CD4-positive, alpha-beta T cell treated with Interleukin-17A for 4 hours (primary cell): Measurements from ENCODE around the gene ALG10B.
"Not testable (repeated sequence)": the region's sequence is repeated elsewhere in the genome, so short reads cannot be mapped to it uniquely, and the experiment has no call there.

Source experiments
- DNase-seq: peaks from one replicate; pipeline ENCODE4 v3.0.0-alpha.2; 2020; ENCODE audit warnings: mixed read lengths

ALG10B gene

DNA sequence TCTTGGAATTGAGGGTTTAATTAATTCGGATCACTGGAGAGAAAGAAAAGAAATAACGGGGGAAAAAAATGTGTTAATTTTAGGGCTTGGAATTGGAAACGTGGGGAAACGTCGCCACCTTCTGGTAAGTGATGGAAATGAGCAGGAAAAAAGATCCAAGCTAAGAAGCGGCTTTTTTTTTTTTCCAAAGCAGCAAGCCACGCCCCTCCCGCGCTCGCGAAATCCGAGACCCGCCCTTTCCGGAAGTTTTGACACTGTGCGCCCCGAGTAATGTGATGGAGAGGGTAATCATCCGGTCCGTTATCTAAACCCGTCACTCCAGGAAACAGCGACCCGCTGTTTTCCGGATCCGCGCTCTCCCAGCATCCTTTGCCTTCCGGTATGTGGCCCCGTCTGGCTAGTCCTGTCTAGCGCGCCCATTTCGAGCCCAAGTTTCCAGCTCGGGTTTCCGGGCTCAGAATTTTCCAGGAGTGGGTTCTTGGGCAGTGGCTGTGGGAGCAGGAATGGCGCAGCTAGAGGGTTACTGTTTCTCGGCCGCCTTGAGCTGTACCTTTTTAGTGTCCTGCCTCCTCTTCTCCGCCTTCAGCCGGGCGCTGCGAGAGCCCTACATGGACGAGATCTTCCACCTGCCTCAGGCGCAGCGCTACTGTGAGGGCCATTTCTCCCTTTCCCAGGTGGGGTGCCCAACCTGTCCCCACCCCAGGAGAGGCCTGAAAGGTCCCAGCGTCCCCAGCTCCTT lies at the start of gene ALG10B:
Gene ALG10B (plus strand): TSS at position 384 of the 739 bp plus-strand sequence. CDS start 120 bp downstream, at position 504.
- DNase-seq, result peak; percentile 93

GRCh38 chr12:38268612-38269011 lies 48.0 kb upstream of the ALG10B start:
- no peak for DNase-seq

- DNase-seq, result no peak
Measured at GRCh38 chr12:38269897-38270296, 46.7 kb upstream of the ALG10B start.

DNA sequence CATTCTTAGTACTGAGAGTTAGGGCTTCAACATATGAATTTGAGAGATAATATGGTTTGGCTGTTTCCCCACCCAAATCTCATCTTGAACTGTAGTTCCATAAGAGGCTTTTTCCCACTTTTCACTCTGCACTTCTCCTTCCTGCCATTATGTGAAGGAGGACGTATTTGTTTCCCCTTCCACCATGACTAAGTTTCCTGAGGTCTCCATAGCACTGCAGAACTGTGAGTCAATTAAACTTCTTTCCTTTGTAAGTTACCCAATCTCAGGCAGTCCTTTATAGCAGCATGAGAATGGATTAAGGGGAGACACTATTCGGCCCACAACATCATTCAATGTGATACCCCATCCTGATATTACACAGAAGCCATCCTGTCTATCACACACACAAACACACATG lies 36.8 kb upstream of the ALG10B start:
- no peak for DNase-seq

GRCh38 chr12:38282886-38283285 lies 33.7 kb upstream of the ALG10B start:
- no peak for DNase-seq

DNA sequence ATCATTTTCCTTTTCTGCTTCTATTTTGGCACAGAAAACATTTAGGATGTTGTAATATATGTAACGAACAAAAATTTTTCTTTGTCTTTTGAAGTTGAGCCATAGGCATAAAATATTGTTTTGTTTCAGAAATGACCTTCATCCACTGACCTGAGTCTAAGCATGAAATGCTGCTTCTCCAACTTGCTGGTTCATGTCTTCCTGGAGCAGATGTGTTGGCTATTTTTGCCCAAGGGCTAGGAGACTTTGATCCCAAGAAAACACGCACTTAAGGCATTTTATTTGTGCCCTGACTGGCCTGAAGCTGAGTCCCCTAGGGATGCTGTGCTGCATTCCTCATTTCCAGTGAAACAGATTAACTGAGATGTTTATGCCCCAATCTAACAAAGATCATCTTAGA lies 27.2 kb upstream of the ALG10B start:
- DNase-seq, result no peak

- DNase-seq, result no peak
Measured at GRCh38 chr12:38291160-38291559, 25.4 kb upstream of the ALG10B start.

GRCh38 chr12:38302972-38303371 lies 13.6 kb upstream of the ALG10B start:
- not testable (repeated sequence) for DNase-seq

DNA sequence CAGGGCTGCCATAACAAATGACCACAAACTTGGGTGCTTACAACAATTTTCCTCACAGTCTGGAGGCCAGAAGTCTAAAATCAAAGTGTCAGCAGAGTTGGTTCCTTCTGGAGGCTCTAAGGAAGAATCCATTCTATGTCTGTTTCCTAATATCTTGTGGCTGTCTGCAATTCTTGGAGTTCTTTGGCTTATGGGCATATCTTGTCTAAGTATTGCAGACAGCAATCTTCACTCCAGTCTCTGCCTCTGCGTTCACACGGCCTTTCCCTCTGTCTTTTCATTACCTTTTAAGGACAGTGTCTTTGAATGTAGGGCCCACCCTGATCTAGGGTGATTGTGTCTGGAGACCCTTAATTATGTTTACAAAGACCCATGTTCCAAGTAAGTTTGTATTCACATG lies 5.4 kb downstream of the ALG10B start:
- DNase-seq, result not testable (repeated sequence)

- DNase-seq, result no peak
Measured at GRCh38 chr12:38324912-38325311, 8.3 kb downstream of the ALG10B start.

- DNase-seq, result no peak
Measured at GRCh38 chr12:38327356-38327755, 10.8 kb downstream of the ALG10B start.

DNA sequence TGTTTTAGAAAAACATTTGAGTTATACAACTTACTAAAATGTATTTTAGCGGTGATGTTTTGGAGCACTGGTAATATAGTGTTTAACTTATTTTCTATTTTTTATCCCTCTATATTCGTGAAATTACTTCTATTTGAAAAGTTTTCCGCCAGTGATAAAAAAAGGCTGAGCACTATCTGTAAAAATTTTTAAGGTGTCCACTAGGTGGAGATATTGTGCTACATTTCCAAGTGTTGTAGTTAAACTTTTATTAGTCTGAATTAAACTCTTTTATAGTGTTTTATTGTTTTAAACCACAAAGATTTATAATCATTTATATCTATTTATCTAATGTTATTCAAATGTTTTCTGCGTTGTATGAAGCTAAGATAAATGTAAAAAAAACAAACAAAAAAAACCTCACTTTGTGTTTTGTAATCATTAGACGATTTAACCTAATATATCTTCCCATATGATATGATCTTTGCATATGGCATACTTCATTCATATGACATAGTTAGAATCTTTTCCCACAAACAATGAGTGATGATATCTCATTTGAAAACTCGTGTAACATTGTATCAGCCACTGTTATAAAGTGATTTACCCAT lies 11.8 kb downstream of the ALG10B start:
- DNase-seq, result no peak

DNA sequence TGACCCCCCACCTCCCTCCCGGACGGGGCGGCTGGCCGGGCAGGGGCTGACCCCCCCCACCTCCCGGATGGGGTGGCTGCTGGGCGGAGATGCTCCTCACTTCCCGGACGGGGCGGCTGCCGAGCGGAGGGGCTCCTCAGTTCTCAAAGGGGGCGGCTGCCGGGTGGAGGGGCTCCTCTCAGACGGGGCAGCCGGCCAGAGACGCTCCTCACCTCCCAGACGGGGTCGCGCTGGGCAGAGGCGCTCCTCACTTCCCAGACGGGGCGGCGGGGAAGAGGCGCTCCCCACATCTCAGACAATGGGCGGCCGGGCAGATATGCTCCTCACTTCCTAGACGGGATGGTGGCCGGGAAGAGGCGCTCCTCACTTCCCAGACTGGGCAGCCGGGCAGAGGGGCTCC lies 13.8 kb downstream of the ALG10B start:
- not testable (repeated sequence) for DNase-seq

DNA sequence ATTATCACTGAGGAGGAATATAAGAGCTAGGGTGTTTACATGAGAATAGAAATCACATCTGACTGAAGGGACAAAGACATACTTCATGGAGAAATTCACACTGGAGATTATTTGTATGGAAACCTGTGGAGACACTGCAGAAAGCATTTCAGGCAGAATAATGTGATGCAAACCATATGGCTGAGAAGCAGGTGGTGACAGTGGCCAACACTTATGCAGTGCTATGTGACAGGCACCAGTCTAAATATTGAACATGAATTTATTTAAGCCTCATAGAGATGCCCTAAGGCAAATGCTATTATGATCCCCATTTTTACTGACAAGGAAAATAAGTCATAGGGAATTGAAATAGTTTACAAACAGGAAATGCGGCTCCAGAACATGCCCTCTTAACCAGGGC lies 16.2 kb downstream of the ALG10B start:
- DNase-seq, result no peak

DNA sequence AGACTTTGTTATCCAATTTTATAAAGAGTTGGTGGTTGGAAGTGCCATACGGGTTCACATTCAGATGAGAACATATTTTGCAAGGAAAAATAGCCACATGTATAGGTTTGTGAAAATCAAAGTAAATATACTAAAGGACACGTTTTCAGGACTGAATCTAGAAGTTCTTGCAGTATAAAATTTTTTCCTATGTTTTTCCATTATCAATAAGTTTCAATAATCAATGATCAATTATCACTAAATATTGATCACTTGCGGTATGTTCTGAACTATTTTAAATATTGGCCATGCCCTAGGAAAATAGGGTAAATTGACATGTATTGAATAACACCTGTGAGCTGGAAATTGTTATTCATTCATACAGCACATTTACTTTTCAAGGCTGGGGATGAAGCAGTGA lies 25.9 kb downstream of the ALG10B start:
- DNase-seq, result no peak

DNA sequence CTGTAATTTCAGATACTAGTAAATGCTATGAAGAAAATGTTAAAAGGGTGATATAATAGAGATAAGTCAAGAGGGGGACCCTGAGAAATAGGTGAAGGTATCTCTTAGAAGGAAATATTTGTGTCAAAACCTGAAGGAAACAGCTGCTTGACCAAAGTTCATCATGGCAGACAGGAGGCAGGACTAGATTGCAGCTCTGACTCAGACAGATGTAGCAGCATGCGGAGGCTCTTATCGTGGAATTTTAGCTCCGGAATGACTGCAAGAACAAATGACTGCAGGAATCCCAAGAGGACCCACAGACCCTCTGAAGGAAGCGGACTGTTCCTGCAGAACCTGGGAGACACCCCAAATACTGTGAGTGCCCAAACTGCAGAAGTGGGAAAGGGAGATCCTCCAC lies 26.7 kb downstream of the ALG10B start:
- DNase-seq, result not testable (repeated sequence)

DNA sequence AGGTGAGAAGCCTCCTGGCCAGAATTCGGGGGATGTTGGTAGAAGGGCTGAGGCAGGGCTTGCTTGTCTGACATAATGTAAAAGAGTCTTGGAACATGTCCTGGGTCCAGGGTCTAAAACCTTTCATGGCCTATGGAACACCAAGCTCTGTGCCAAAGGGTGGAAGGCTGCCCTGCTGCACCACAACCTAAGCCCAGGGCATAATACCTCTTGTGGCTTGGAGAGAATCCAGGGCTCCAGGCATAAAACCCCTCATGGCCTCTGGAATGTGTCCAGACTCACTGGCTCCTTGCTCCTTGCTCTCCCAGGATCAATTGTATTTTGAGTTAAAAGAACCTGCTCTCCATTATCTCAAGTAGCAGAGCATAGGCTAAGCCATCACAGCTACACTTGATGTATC lies 27.3 kb downstream of the ALG10B start:
- not testable (repeated sequence) for DNase-seq

DNA sequence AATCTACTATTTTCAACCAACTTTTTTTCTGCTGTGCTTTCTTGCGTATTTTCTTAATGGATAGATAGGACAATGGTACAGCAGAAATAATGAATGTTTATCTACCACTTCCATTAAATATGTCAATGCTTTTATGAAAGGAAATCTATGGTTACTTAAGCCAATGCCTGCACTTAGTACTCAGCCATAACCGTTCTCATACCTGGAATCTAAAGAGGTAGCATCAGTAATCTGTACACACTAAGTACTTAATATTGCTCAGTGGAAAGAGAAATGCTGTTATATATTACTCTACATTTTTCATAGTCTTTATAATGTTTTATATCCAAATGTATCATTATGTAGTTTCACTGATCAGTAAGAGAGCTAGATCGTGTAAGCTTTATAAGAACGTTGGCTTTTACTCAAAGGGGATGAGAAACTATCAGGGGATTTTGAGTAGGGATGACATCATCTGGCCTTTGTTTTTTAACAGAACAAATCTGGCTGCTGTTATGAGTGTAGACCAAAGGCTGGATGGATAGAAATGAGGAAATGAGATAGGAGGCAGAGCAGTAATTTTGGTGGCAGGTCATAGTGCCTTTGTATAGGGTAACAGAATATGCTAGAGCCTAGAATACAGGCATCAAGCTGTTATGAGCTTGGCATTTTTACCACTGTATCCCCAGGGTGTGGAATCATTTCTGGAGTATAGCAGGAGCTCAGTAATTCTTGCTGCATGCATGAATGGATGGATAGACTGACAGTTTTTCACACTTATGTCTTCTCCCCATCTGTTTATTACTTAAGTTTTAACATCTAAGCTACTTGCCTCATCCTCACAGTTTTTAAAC lies 34.0 kb downstream of the ALG10B start:
- no peak for DNase-seq

DNA sequence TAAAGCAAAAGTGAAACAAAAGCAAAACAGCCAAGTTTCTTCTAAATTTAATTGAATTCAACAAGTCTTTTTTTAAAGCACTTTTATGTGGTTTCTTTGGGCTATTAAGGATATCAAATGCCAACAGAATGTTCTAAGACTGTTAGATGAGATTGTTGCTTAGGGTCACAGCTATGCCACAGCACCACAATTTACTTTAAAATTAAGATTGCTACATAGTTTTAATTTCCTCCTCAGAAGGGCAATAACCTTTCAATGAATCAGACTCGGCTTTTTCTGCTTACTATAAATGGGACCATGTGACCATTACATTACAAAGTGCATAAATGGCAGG lies 34.6 kb downstream of the ALG10B start:
- DNase-seq, result not testable (repeated sequence)

DNA sequence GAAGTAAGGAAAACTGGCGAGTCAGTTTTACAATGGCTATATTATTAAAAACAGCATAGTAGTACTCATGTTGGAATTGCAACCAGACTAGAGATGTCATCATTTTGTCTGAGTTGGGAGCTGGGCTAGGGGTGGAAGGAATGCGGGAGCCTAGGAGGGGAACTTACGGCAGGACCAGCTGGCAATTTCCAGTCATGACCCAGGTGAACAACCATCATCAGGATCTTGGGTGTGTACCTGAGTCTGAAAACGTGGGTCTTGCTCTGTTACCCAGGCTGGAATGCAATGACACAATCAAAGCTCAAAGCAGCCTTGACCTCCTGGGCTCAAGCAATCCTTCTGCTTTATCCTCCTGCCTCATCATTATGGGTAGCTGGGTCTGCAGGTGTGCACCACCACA lies 50.9 kb downstream of the ALG10B start:
- no peak for DNase-seq

GRCh38 chr12:38370311-38370710 lies 53.7 kb downstream of the ALG10B start:
- no peak for DNase-seq

DNA sequence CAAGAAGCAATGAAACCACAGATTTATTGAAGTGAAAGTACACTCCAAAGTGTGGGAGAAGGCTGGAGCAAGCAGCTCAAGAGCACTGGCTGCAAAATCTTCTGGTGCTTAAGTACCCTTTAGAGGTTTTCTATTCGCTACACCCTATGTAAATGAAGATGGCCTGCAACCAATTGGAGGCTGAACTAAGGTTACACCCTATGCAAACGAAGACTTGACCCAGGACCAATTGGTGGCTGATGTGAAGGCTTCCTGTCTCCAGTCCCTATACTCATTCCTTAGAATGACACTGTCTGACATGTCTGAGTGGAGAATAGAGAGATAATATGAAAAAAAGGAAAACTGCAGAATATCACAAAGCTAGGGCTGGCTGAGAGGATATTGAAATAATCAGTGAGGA lies 57.2 kb downstream of the ALG10B start:
- no peak for DNase-seq

DNA sequence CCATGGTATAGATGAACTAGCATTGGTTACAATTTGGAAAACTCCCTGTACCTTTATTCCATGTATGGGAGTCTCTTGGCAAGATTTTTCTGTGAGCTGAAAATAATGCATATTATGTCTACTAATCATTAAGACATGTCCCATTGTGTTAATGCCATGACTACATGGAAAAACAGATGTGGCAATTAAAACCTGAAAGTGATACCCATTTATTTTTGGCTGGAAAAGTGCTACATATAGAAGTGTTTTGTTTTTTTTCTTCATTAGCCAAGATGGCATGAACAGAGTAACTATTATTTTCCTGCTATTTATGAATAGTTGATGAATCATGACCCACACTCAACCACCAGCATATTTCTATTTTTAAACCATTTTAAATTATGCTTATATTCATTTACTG lies 58.2 kb downstream of the ALG10B start:
- DNase-seq, result no peak
